HEK293T (cell line): ENCODE data around the gene TMEM91.

ENCODE experiments used
- LEF1 ChIP-seq: fragments of 450-650 bp; IDR thresholded peaks from 2 replicates; pipeline ENCODE4 v1.6.1; 2017; ENCODE audit warnings: mild to moderate bottlenecking, borderline replicate concordance
- SP1 ChIP-seq: fragments of 450-650 bp; IDR thresholded peaks from 2 replicates; pipeline ENCODE4 v1.6.1; 2017
- TARDBP ChIP-seq: fragments of 450-650 bp; IDR thresholded peaks from 2 replicates; pipeline ENCODE4 v1.6.1; 2016

GRCh38 chr19:41391618-41392017 lies 15.3 kb downstream of the TMEM91 start:
- TF ChIP-seq SP1, result no peak
- no peak for TF ChIP-seq LEF1
- TF ChIP-seq TARDBP, result no peak
